H1 (cell line): Measurements from ENCODE around the gene MYOM3.

Source experiments
- CTCF ChIP-seq, 3 experiments: IDR thresholded peaks; 1 replicate in 2 of 3; 2 replicates in 1 of 3; pipeline versions ENCODE4 v1.5.1 to v1.6.1; 2011; ENCODE audit warnings: low read length in 3 of 3, mild to moderate bottlenecking in 3 of 3, inconsistent platforms in 2 of 3, low read depth in 1 of 3, moderate library complexity in 1 of 3; ENCODE audit not compliant: insufficient read depth in 1 of 3; ENCODE audit errors: control extremely low read depth in 1 of 3
- EP300 ChIP-seq, 2 experiments: IDR thresholded peaks; 1 replicate in 1 of 2; 2 replicates in 1 of 2; pipeline ENCODE4 v1.6.1; 2011 to 2012; ENCODE audit warnings: low read depth in 2 of 2, low read length in 2 of 2, mild to moderate bottlenecking in 2 of 2, borderline replicate concordance in 1 of 2, inconsistent platforms in 1 of 2, moderate library complexity in 1 of 2
- GABPA ChIP-seq: IDR thresholded peaks from 2 replicates; pipeline ENCODE4 v1.6.1; 2011; ENCODE audit warnings: mild to moderate bottlenecking, low read length, moderate library complexity, borderline replicate concordance; ENCODE audit not compliant: insufficient read depth
- HDAC6 ChIP-seq: IDR thresholded peaks from one replicate; pipeline ENCODE4 v1.7.1; 2012; ENCODE audit warnings: low read depth, mild to moderate bottlenecking, inconsistent platforms, low read length, moderate library complexity
- JUND ChIP-seq: IDR thresholded peaks from 2 replicates; pipeline ENCODE4 v1.6.1; 2011; ENCODE audit warnings: mild to moderate bottlenecking, improper control_type of control experiment, low read length
- KDM1A ChIP-seq: fragments of 200-600, 300-600 bp; sonication (generic); IDR thresholded peaks from 2 replicates; pipeline ENCODE4 v1.7.1; 2016; ENCODE audit warnings: mild to moderate bottlenecking, low read length, borderline replicate concordance
- NRF1 ChIP-seq: IDR thresholded peaks from 2 replicates; pipeline ENCODE4 v1.6.1; 2011; ENCODE audit warnings: mild to moderate bottlenecking, low read depth, low read length, improper control_type of control experiment
- RAD21 ChIP-seq, 2 experiments: IDR thresholded peaks in 1 of 2; conservative IDR thresholded peaks in 1 of 2; 2 replicates each; pipeline ENCODE4 v1.6.1; 2011; ENCODE audit warnings: low read depth in 2 of 2, low read length in 2 of 2, improper control_type of control experiment in 1 of 2, inconsistent platforms in 1 of 2, mild to moderate bottlenecking in 1 of 2, moderate library complexity in 1 of 2
- SP1 ChIP-seq: IDR thresholded peaks from 2 replicates; pipeline ENCODE4 v1.6.1; 2011; ENCODE audit warnings: low read depth, low read length
- SP4 ChIP-seq: IDR thresholded peaks from 2 replicates; pipeline ENCODE4 v1.6.1; 2012; ENCODE audit warnings: low read length, inconsistent platforms
- TAF1 ChIP-seq: IDR thresholded peaks from 2 replicates; pipeline ENCODE4 v1.6.1; 2011; ENCODE audit warnings: mild to moderate bottlenecking, low read depth, low read length

- TF ChIP-seq GABPA (no peak), KDM1A (no peak), NRF1 (no peak), CTCF (IDR thresholded peaks at IDR 0.05; ENCODE audit: control extremely low read depth in 1 of 3, insufficient read depth in 1 of 3, low read depth in 1 of 3, low read length in 3 of 3) (no peak), TAF1 (no peak), SP1 (no peak), EP300 (IDR thresholded peaks at IDR 0.05; ENCODE audit: borderline replicate concordance in 1 of 2, low read depth in 2 of 2, low read length in 2 of 2) (no peak), HDAC6 (no peak), RAD21 (IDR thresholded peaks at IDR 0.05 in 1 of 2, conservative IDR thresholded peaks at IDR 0.05 in 1 of 2; ENCODE audit: low read depth in 2 of 2, low read length in 2 of 2) (no peak), JUND (no peak), SP4 (no peak)
Observed at GRCh38 chr1:24107462-24108138, 4.3 kb downstream of the MYOM3 start.
